ENCODE measurements around the gene RPL15. TPM values are rescaled to one million over a fixed set of nuclear protein-coding genes. Genes with fewer than 3 reads are reported as not detected.

RPL15 gene
- total and polyA plus RNA-seq, 2 of the 13 experiments (the other 11 are each of a cell fraction or from before 2014, with no cell fraction given), result 1,297 to 3,693 TPM

GRCh38 chr3:23945913-23946687, 29.2 kb downstream of the RPL15 start (continued):
- TF ChIP-seq PCBP1 (IDR thresholded peaks at IDR 0.05; ENCODE audit: borderline replicate concordance, low read depth, low read length) (no peak), MZF1 (CRISPR knock-in tag; IDR thresholded peaks at IDR 0.05; ENCODE audit: borderline replicate concordance) (no peak), PITX1 (CRISPR knock-in tag; IDR thresholded peaks at IDR 0.05) (no peak), ZNF331 (CRISPR knock-in tag; IDR thresholded peaks at IDR 0.05) (no peak), SP2 (CRISPR knock-in tag; IDR thresholded peaks at IDR 0.05) (no peak; the same call in 1 of the 2 replicates), SRSF9 (IDR thresholded peaks at IDR 0.05; ENCODE audit: borderline replicate concordance, insufficient read depth, low read depth, low read length, poor library complexity, severe bottlenecking) (no peak), RFXANK (CRISPR knock-in tag; IDR thresholded peaks at IDR 0.05) (0 out of 2 replicates have a peak, but pooled peaks have one; percentile 32), MBD4 (IDR thresholded peaks at IDR 0.05; ENCODE audit: borderline replicate concordance, low read length) (no peak), MNT (IDR thresholded peaks at IDR 0.05) (peak; percentile 92), ZNF558 (CRISPR knock-in tag; IDR thresholded peaks at IDR 0.05; ENCODE audit: borderline replicate concordance) (peak; percentile 77; the same call in 1 of the 2 replicates), STAT5B (CRISPR knock-in tag; IDR thresholded peaks at IDR 0.05) (no peak), ZNF737 (CRISPR knock-in tag; IDR thresholded peaks at IDR 0.05; ENCODE audit: borderline replicate concordance) (no peak), ZNF784 (CRISPR knock-in tag; IDR thresholded peaks at IDR 0.05; ENCODE audit: borderline replicate concordance) (peak; percentile 86), HOXA3 (CRISPR knock-in tag; IDR thresholded peaks at IDR 0.05) (peak; percentile 95), GRHL1 (CRISPR knock-in tag; conservative IDR thresholded peaks at IDR 0.05) (no peak), HNRNPL (IDR thresholded peaks at IDR 0.05; ENCODE audit: low read depth, low read length) (no peak), SALL2 (CRISPR knock-in tag; IDR thresholded peaks at IDR 0.05) (peak; percentile 87), ZNF550 (CRISPR knock-in tag; IDR thresholded peaks at IDR 0.05; ENCODE audit: borderline replicate concordance) (no peak), HDAC6 (IDR thresholded peaks at IDR 0.05; ENCODE audit: low read depth, low read length) (no peak), ZNF768 (CRISPR knock-in tag; IDR thresholded peaks at IDR 0.05) (no peak; the same call in 1 of the 2 replicates), NFKBIZ (CRISPR knock-in tag; IDR thresholded peaks at IDR 0.05) (no peak), ZKSCAN5 (CRISPR knock-in tag; IDR thresholded peaks at IDR 0.05) (no peak), SCMH1 (CRISPR knock-in tag; IDR thresholded peaks at IDR 0.05; ENCODE audit: borderline replicate concordance) (no peak), STAG1 (CRISPR knock-in tag; IDR thresholded peaks at IDR 0.05) (no peak), GABPB1 (CRISPR knock-in tag; IDR thresholded peaks at IDR 0.05) (peak; percentile 57), MATR3 (CRISPR knock-in tag; IDR thresholded peaks at IDR 0.05) (no peak), HNF4A (CRISPR knock-in tag; IDR thresholded peaks at IDR 0.05) (no peak), ZNF580 (CRISPR knock-in tag; IDR thresholded peaks at IDR 0.05; ENCODE audit: borderline replicate concordance, low read depth) (no peak)
